GM12874 (cell line): Measurements from ENCODE around the gene EBNA1BP2.

ENCODE experiments used
- CTCF ChIP-seq: IDR thresholded peaks from 2 replicates; pipeline ENCODE4 v1.5.1; 2011; ENCODE audit warnings: low read depth, mild to moderate bottlenecking, control low read depth, low read length, moderate library complexity; ENCODE audit not compliant: insufficient read depth

EBNA1BP2 gene

DNA sequence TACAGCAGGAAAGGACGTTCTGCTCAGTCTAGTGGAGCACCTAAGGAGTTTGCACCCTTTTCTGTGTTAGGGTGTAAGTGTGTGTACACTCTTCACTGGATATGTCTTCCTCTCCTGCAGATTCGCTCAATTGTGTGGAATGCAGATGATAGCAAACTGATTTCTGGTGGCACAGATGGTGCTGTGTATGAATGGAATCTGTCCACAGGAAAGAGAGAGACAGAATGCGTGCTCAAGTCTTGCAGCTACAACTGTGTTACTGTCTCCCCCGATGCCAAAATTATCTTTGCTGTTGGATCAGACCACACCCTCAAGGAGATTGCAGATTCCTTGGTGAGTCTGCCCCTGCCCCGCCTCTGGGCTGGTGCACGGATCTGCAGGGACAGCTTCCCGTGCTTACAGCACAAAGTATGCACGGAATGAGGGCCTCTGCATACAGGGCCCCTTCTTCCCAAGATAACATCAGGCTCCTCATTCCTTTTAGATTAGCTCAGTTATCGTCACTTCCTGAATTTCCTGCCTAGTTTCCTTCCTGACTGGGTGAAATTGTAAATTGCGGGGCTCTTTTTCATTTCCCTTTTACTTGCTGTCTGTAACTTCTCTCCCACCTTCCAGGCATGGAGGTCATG lies 34.6 kb upstream of the EBNA1BP2 start:
- no peak for TF ChIP-seq CTCF

DNA sequence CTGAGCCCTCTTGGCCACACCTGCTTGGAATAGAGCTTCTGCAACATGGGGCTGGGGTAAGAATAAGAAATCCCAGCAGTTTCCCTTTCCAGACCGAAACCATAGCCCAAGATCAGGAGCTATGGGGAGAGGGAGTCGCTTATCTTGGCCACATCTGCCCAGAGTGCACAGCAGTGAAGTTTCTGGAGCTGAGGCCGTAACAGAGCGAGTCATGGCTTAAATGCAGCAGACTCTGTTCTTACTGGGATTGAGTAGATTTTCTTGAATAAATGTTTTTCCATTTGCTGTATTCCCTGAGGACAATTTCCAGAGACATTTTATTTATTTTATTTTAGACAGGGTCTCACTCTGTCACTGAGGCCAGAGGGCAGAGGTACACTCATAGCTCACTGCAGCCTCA lies 33.6 kb upstream of the EBNA1BP2 start:
- TF ChIP-seq CTCF: no peak

DNA sequence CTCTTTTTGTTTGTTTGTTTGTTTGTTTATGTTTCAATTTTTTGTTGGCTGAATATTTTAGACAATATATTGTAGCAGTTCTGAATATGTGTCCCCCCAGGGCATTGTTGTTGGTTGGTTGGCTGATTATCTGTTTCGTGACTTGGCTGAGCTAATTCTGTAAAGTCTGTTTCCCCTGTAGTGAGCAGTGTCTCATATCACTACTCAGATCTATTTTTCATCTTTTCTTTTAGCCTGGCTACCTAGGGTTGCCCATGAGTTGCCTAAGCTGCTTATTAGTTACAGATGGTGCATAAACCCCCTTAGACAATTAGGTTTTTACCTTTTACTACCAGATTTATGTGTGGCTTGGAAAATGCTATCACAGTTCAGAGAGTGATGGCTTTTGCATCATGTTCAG lies 32.3 kb upstream of the EBNA1BP2 start:
- no peak for TF ChIP-seq CTCF

- TF ChIP-seq CTCF: no peak
Measured at GRCh38 chr1:43203859-43204258, 31.8 kb upstream of the EBNA1BP2 start.

- no peak for TF ChIP-seq CTCF
Measured at GRCh38 chr1:43199093-43199726, 27.1 kb upstream of the EBNA1BP2 start.

DNA sequence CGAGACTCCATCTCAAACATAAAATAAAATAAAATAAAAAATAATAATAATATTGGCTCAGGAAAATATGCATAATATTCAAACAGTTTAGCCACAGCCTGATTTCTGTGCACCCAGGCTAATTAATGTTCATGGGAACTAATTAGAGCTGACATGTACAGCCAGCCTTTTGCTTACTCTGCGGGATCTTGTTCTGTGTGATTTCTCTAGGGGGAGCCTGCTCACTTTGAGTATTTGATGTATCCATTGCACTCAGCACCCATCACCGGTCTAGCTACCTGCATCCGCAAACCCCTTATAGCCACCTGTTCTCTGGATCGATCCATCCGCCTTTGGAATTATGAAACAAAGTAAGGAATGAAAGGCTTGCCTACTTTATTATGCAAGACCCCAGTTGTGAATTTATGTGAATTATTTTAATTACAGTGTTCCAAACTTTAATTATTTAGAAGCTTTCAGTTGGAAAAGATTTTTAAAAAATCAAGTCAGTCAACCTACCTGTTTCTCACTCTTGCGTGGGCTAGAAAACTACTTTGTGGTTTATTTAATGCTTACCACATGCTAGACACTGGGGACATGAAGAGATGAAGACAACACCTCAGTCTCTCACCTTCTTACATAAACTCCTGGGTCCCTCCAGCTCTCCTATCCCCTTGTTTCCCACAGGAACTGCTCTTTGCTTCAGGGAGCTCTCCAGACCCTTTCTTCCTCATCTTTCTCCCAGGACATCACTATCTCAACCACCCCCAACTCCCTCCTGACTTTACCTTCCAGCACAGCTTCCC lies 25.4 kb upstream of the EBNA1BP2 start:
- no peak for TF ChIP-seq CTCF

GRCh38 chr1:43194509-43194908 lies 22.4 kb upstream of the EBNA1BP2 start:
- no peak for TF ChIP-seq CTCF
